ENCODE measurements around the gene FTSJ3.

The FTSJ3 gene

DNA sequence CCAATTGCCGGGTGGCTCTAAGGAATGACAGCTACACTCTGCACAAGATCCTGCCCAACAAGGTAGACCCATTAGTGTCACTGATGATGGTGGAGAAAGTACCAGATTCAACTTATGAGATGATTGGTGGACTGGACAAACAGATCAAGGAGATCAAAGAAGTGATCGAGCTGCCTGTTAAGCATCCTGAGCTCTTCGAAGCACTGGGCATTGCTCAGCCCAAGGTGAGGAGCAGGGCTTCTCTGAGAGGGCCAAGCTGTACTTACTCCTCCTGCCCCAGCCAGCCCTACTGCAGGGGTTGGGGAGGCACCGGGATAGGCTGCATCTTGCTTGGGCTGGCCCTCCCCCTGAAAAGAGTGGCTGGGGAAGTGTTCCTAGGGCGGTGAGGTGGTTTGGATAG is 2.8 kb upstream of the FTSJ3 start:
- TF ChIP-seq, protein P1, sequence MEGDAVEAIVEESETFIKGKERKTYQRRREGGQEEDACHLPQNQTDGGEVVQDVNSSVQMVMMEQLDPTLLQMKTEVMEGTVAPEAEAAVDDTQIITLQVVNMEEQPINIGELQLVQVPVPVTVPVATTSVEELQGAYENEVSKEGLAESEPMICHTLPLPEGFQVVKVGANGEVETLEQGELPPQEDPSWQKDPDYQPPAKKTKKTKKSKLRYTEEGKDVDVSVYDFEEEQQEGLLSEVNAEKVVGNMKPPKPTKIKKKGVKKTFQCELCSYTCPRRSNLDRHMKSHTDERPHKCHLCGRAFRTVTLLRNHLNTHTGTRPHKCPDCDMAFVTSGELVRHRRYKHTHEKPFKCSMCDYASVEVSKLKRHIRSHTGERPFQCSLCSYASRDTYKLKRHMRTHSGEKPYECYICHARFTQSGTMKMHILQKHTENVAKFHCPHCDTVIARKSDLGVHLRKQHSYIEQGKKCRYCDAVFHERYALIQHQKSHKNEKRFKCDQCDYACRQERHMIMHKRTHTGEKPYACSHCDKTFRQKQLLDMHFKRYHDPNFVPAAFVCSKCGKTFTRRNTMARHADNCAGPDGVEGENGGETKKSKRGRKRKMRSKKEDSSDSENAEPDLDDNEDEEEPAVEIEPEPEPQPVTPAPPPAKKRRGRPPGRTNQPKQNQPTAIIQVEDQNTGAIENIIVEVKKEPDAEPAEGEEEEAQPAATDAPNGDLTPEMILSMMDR (IDR thresholded peaks at IDR 0.05; ENCODE audit: insufficient read depth, low read length): no peak
- TF ChIP-seq, protein P2, sequence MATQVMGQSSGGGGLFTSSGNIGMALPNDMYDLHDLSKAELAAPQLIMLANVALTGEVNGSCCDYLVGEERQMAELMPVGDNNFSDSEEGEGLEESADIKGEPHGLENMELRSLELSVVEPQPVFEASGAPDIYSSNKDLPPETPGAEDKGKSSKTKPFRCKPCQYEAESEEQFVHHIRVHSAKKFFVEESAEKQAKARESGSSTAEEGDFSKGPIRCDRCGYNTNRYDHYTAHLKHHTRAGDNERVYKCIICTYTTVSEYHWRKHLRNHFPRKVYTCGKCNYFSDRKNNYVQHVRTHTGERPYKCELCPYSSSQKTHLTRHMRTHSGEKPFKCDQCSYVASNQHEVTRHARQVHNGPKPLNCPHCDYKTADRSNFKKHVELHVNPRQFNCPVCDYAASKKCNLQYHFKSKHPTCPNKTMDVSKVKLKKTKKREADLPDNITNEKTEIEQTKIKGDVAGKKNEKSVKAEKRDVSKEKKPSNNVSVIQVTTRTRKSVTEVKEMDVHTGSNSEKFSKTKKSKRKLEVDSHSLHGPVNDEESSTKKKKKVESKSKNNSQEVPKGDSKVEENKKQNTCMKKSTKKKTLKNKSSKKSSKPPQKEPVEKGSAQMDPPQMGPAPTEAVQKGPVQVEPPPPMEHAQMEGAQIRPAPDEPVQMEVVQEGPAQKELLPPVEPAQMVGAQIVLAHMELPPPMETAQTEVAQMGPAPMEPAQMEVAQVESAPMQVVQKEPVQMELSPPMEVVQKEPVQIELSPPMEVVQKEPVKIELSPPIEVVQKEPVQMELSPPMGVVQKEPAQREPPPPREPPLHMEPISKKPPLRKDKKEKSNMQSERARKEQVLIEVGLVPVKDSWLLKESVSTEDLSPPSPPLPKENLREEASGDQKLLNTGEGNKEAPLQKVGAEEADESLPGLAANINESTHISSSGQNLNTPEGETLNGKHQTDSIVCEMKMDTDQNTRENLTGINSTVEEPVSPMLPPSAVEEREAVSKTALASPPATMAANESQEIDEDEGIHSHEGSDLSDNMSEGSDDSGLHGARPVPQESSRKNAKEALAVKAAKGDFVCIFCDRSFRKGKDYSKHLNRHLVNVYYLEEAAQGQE (IDR thresholded peaks at IDR 0.05; ENCODE audit: insufficient replicate concordance, low read depth): no peak
- TF ChIP-seq POLR2AphosphoS5 (IDR thresholded peaks at IDR 0.05; ENCODE audit: low read depth): no peak
- TF ChIP-seq GABPA (IDR thresholded peaks at IDR 0.05; ENCODE audit: low read depth): no peak
- no peak for TF ChIP-seq SPI1 (IDR thresholded peaks at IDR 0.05; ENCODE audit: borderline replicate concordance, low read depth)
- H3K4me3 ChIP-seq (replicated peaks; ENCODE audit: insufficient read depth, low read length): no peak overlapping the region
- DNase-seq (ENCODE audit: low read depth in 1 of 2, low spot score in 1 of 2): no peak
- H3K27me3 ChIP-seq (ENCODE audit: insufficient read depth, poor library complexity, severe bottlenecking): no peaks in the 10 kb centered on the region
- H3K27ac ChIP-seq (replicated peaks): no peak overlapping the region

DNA sequence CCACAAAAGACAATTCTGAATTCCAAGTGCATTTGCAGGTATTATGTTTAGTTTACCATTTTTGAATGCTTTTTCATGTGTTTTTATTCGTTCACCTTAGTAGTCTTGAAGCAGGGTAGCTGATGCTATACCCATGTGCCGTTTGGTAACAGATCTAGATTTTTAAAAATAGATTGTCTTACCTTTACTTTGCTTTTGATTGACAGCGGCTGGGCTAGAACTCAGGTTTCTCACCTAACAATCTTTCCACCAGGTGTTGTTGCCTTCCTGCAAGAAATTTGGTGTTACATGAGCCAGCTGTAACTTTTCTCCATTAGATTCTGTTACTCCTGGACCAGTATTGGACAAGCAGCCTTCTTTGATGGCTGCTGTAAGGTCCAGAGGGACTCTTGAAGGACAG is 1.5 kb upstream of the FTSJ3 start:
- Histone ChIP-seq H3K4me3 (replicated peaks; ENCODE audit: insufficient read depth, low read length) (no peak overlapping the region), H3K27ac (replicated peaks) (no peak overlapping the region)
- TF ChIP-seq POLR2AphosphoS5 (IDR thresholded peaks at IDR 0.05; ENCODE audit: low read depth) (no peak), GABPA (IDR thresholded peaks at IDR 0.05; ENCODE audit: low read depth) (no peak), SPI1 (IDR thresholded peaks at IDR 0.05; ENCODE audit: borderline replicate concordance, low read depth) (no peak)
- TF ChIP-seq, protein P2 (IDR thresholded peaks at IDR 0.05; ENCODE audit: insufficient replicate concordance, low read depth): no peak
- TF ChIP-seq, protein P1 (IDR thresholded peaks at IDR 0.05; ENCODE audit: insufficient read depth, low read length): no peak

DNA sequence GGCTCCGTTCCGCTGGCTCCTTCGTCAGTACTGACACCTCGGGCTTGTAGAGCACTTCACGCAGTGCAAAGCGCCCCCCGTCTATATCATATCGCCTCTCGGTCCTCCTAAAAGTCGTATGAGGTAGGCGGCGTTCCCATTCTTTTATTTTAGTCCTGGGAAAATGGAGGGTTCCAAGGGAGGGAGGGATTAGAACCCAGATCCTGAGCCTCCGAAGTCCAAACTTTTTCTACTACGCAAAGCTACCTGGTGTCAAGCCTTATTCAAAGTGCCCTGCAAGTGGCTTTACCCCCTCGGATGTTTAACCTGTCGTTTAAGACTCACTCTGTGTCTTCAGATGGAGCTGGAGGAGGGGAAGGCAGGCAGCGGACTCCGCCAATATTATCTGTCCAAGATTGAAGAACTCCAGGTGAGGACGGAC is 348 bp upstream of the FTSJ3 start:
- TF ChIP-seq GABPA (IDR thresholded peaks at IDR 0.05; ENCODE audit: low read depth) (no peak), POLR2AphosphoS5 (IDR thresholded peaks at IDR 0.05; ENCODE audit: low read depth) (no peak), SPI1 (IDR thresholded peaks at IDR 0.05; ENCODE audit: borderline replicate concordance, low read depth) (no peak)
- TF ChIP-seq, protein P2 (IDR thresholded peaks at IDR 0.05; ENCODE audit: insufficient replicate concordance, low read depth): no peak
- TF ChIP-seq, protein P1 (IDR thresholded peaks at IDR 0.05; ENCODE audit: insufficient read depth, low read length): no peak
- Histone ChIP-seq H3K4me3 (replicated peaks; ENCODE audit: insufficient read depth, low read length) (peak overlapping the region; percentile 91), H3K27ac (replicated peaks) (peak overlapping the region; percentile 98), H3K27me3 (ENCODE audit: insufficient read depth, poor library complexity, severe bottlenecking) (no peaks in the 10 kb centered on the region)
- no peak for DNase-seq (ENCODE audit: low read depth in 1 of 2, low spot score in 1 of 2)

More for the DNA sequence above, 1.5 kb upstream of the FTSJ3 start:
- no peaks in the 10 kb centered on the region for H3K27me3 ChIP-seq (ENCODE audit: insufficient read depth, poor library complexity, severe bottlenecking)
- no peak for DNase-seq (ENCODE audit: low read depth in 1 of 2, low spot score in 1 of 2)

All from HL-60 (cell line).